ENCODE data around the gene PKM. TPM values are rescaled to one million over a fixed set of nuclear protein-coding genes. Genes with fewer than 3 reads are reported as not detected.

Gene PKM
- polyA plus RNA-seq, 1 donor (not counting 4 experiments of a cell fraction or from before 2014, with no cell fraction given), result 3,352 TPM

GRCh38 chr15:72230197-72231065, 559 bp downstream of the PKM start:
- peak overlapping the region; percentile 99 for H3K27ac ChIP-seq (ENCODE audit: control insufficient read depth, insufficient read depth, low read length)
- H3K36me3 ChIP-seq (ENCODE audit: control insufficient read depth in 2 of 2, extremely low read depth in 1 of 2, insufficient read depth in 2 of 2, low read length in 2 of 2), result peaks cover 6 to 20% of the 10 kb centered on the region in 2 experiments
- no peak for TF ChIP-seq CTCF (optimal IDR thresholded peaks at IDR 0.05 in 1 of 3, IDR thresholded peaks at IDR 0.05 in 1 of 3, conservative IDR thresholded peaks at IDR 0.05 in 1 of 3; ENCODE audit: extremely low read depth in 1 of 3, insufficient read depth in 2 of 3, low read length in 3 of 3)
- TF ChIP-seq EZH2 (IDR thresholded peaks at IDR 0.05; ENCODE audit: low read length), result no peak
- no peak for FAIRE-seq
- H3K79me2 ChIP-seq (ENCODE audit: control insufficient read depth, insufficient read depth, low read length), result peaks cover 51% of the 10 kb centered on the region
- H3K9me1 ChIP-seq (ENCODE audit: control insufficient read depth, extremely low read depth, insufficient read depth, low read length), result no peaks in the 10 kb centered on the region
- peak overlapping the region; percentile 29 for H3K4me2 ChIP-seq (ENCODE audit: control insufficient read depth, extremely low read depth, insufficient read depth, low read depth, low read length)
- no peaks in the 10 kb centered on the region for H3K9me3 ChIP-seq (ENCODE audit: control insufficient read depth, low read depth, low read length)
- DNase-seq (ENCODE audit: low read depth, low spot score), result no peak
- no peak overlapping the region for H2AFZ ChIP-seq (ENCODE audit: control insufficient read depth, low read length)
- H4K20me1 ChIP-seq (ENCODE audit: control insufficient read depth, extremely low read depth, insufficient read depth, low read length), result peaks cover 14% of the 10 kb centered on the region
- peak overlapping the region; percentile 83 to 95 (median 93) for H3K4me3 ChIP-seq (ENCODE audit: control insufficient read depth in 2 of 3, extremely low read depth in 1 of 3, insufficient read depth in 2 of 3, low read depth in 1 of 3, low read length in 3 of 3)
- dilution Hi-C loops (cut with MboI; ENCODE audit: extremely low pct_ligation_motif_present, low sequenced_read_pairs), result no loop called here
- peak overlapping the region; percentile 96 for H3K9ac ChIP-seq (ENCODE audit: control insufficient read depth, extremely low read depth, insufficient read depth, low read length)
- peaks cover 32% of the 10 kb centered on the region for H3K4me1 ChIP-seq (ENCODE audit: control insufficient read depth, extremely low read depth, insufficient read depth, low read length)
- H3K27me3 ChIP-seq (ENCODE audit: control insufficient read depth, extremely low read depth, insufficient read depth, low read length), result no peaks in the 10 kb centered on the region

GRCh38 chr15:72229947-72230196, 1.1 kb downstream of the PKM start:
- no peak for FAIRE-seq
- no peaks in the 10 kb centered on the region for H3K9me1 ChIP-seq (ENCODE audit: control insufficient read depth, extremely low read depth, insufficient read depth, low read length)

More at GRCh38 chr15:72229947-72230196, 1.1 kb downstream of the PKM start:
- H3K79me2 ChIP-seq (ENCODE audit: control insufficient read depth, insufficient read depth, low read length), result peaks cover 55% of the 10 kb centered on the region
- peak overlapping the region; percentile 96 for H3K9ac ChIP-seq (ENCODE audit: control insufficient read depth, extremely low read depth, insufficient read depth, low read length)
- H4K20me1 ChIP-seq (ENCODE audit: control insufficient read depth, extremely low read depth, insufficient read depth, low read length), result peaks cover 14% of the 10 kb centered on the region
- no peaks in the 10 kb centered on the region for H3K27me3 ChIP-seq (ENCODE audit: control insufficient read depth, extremely low read depth, insufficient read depth, low read length)
- no peak overlapping the region for H2AFZ ChIP-seq (ENCODE audit: control insufficient read depth, low read length)
- H3K36me3 ChIP-seq (ENCODE audit: control insufficient read depth in 2 of 2, extremely low read depth in 1 of 2, insufficient read depth in 2 of 2, low read length in 2 of 2), result peaks cover 6 to 23% of the 10 kb centered on the region in 2 experiments
- TF ChIP-seq EZH2 (IDR thresholded peaks at IDR 0.05; ENCODE audit: low read length) (no peak), CTCF (optimal IDR thresholded peaks at IDR 0.05 in 1 of 3, IDR thresholded peaks at IDR 0.05 in 1 of 3, conservative IDR thresholded peaks at IDR 0.05 in 1 of 3; ENCODE audit: extremely low read depth in 1 of 3, insufficient read depth in 2 of 3, low read length in 3 of 3) (no peak)
- H3K4me2 ChIP-seq (ENCODE audit: control insufficient read depth, extremely low read depth, insufficient read depth, low read depth, low read length), result peak overlapping the region; percentile 89
- no peaks in the 10 kb centered on the region for H3K9me3 ChIP-seq (ENCODE audit: control insufficient read depth, low read depth, low read length)
- peaks cover 35% of the 10 kb centered on the region for H3K4me1 ChIP-seq (ENCODE audit: control insufficient read depth, extremely low read depth, insufficient read depth, low read length)
- peak overlapping the region; percentile 83 to 95 (median 93) for H3K4me3 ChIP-seq (ENCODE audit: control insufficient read depth in 2 of 3, extremely low read depth in 1 of 3, insufficient read depth in 2 of 3, low read depth in 1 of 3, low read length in 3 of 3)
- dilution Hi-C loops (cut with MboI; ENCODE audit: extremely low pct_ligation_motif_present, low sequenced_read_pairs), result no loop called here
- no peak for DNase-seq (ENCODE audit: low read depth, low spot score)
- H3K27ac ChIP-seq (ENCODE audit: control insufficient read depth, insufficient read depth, low read length), result peak overlapping the region; percentile 99
